SHP77 (cell line): Measurements from ENCODE around the gene IL12A.

Source experiments
- DNase-seq, 2 experiments: peaks; one replicate each; lab custom pipeline; 2025; lab: John Stamatoyannopoulos, UW

The IL12A gene

DNA sequence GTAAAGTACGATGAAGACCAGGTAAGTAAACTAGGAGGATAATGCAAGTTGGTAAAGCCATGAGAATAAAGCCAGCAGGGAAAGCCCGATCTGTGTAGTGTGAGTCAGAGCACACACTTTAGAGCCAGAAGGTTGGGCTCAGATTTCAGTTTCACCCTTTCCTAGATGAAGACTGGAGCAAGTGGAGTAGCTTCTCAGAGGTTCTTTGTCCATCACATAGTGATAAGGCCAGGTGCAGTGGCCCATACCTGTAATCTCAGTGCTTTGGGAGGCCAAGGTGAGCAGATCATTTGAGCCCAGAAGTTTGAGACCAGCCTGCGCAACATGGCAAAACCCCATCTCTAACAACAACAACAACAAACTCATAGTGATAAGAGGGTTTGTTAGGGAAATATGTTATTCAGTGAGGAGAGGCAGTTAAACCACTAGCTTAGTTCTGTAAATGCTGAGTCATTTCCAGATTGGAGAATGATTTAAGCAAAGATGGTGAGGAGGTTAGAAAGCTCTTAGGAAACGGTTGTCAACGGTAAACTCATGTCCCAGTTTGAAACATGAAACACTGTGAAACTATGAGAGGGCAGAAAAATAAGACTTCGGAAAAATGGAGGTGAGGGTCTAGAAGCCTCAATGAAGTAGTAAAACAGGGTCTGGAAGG lies 39.0 kb downstream of the IL12A start:
- no peak for DNase-seq

DNA sequence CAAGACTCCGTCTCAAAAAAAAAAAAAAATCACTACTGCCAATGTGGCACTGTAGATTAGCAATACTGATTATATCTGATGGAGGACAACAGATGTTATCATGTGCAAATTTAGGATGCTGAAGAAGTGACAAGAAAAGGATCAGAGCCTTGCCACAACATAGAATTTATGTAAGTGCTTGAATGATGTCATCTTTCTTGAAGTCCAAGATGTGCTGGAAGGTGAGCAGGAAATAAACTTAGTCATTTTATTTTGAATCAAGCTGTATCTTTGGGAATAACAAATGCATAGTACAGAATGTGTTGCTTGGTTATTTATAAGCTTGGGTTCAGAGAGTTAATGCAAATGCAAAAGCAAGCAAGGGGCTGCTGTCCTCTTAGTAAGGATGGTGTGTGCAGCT lies 47.1 kb downstream of the IL12A start:
- DNase-seq, result no peak

DNA sequence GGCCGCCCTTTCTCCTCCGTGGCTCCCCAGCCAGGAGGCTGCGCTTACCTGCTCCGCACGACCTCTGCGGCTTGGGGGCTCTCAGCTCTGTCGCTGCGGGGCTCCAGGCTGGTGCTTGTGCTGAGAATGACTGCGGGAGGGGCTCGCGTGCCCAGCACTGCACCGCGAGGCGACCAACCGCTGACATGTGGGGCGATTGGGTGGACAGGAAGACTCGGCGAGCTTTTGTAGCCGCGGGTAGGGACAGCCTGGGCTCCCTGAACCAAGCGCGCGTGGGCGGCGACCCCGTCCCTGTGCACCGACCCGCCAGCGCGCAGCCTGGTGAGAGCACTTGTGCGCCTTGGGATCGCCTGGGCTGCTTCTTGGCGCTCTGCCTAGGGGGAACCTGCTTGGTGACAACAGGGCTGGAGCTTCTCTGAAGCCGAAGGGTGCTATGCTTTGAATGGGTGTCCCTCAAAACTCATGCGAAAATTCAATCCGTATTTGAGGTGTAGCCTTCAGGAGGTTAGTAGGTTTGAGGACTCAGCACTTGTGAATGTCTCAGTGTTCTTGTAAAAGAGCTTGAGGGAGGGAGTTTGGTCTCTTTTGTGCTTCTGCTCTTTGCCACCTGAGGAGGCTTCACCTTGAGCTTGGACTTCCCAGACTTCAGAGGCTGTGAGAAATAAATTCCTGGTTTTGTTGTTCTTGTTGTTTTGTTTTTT lies 50.4 kb downstream of the IL12A start:
- no peak for DNase-seq

DNA sequence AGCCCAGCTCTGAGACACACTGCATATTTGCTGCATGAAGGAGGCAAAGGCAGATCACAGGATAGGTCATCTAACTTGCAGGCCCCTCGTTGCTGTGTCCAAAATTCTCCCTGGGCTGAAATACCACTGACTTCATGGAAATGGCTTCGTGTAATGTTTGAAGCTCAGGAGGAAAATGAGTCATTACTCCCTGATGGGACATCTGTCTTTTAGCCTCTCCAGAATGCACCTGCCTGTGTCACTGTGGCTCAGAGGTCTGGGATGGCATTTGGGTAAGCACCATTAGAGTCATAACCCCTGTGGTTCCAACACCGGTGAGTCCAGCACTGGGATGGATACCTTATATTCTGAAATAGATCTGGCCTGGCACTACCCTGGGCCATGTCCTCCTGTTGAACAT lies 51.5 kb downstream of the IL12A start:
- DNase-seq, result no peak

DNA sequence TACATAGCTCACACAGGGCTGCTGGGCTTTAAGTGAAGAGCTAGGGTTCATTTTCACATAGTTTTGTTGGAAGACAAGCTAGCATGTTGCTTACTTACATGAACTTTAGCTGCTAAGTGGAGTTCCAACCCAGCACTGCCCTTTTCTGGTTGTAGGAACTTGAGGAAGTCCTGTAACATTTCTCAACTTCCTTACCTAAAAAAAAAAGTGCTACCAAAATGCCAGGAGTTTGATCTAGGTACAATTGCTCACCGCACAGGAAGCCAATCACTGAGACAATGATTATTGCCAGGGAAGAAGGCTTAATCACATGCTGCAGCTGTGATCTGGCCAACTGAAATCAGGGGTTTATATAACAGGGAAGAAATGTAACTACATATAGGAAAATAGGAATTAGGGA lies 52.8 kb downstream of the IL12A start:
- no peak for DNase-seq

DNA sequence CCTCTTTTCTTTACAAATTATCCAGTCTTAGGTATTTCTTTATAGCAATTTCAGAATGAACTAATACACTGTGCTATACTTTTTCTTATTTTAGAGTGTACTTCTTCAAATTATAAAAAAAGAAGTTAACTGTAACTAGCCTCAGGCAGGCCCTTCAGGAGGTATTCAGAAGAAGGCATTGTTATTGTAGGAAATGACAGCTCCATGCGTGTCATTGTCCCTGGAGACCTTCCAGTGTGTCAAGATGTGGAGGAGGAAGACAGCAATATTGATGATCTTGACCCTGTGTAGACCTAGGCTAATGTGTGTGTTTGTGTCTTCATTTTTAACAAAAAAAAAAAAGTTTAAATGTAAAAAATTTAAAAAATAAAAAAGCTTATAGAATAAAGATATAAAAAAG lies 55.5 kb downstream of the IL12A start:
- DNase-seq, result no peak
